MCF 10A (cell line): ENCODE results near the gene AARS2. TPM values are rescaled to one million over a fixed set of nuclear protein-coding genes. Genes with fewer than 3 reads are reported as not detected.

ENCODE experiments used
- BruUV-seq: library from RNA; stranded (reverse); fragments of 400-500 nt; replicated peaks from 2 replicates; lab custom pipeline; 2021; lab: Mats Ljungman, UMichigan
- CTCF ChIA-PET: fragments of 300-600 bp; sonication (Branson Sonifier 250); formaldehyde crosslinking; extraction: SDS; loops from one replicate; lab custom pipeline; 2021; ENCODE audit warnings: antibody characterized with exemption, inconsistent platforms; lab: Yijun Ruan, JAX
- POLR2A ChIA-PET: fragments of 300-600, 350-650 bp; sonication (Branson Sonifier 250); formaldehyde crosslinking; extraction: SDS; loops from one replicate; lab custom pipeline; 2020; ENCODE audit warnings: antibody characterized with exemption, inconsistent platforms; lab: Yijun Ruan, JAX
- DNase-seq: peaks from one replicate; pipeline ENCODE4 v3.0.0-alpha.2; 2018; ENCODE audit not compliant: unreplicated experiment
- H3K27ac Mint-ChIP-seq: one replicate; pipeline ENCODE4 v1.8.0; 2022; ENCODE audit warnings: mild to moderate bottlenecking, low read depth, mixed read lengths; ENCODE audit not compliant: unreplicated experiment
- H3K27me3 Mint-ChIP-seq: one replicate; pipeline ENCODE4 v1.8.0; 2022; ENCODE audit warnings: mixed read lengths; ENCODE audit not compliant: insufficient read depth, unreplicated experiment
- H3K36me3 Mint-ChIP-seq: one replicate; pipeline ENCODE4 v1.8.0; 2022; ENCODE audit warnings: mild to moderate bottlenecking, moderate library complexity, mixed read lengths; ENCODE audit not compliant: insufficient read depth, unreplicated experiment
- H3K4me1 Mint-ChIP-seq: one replicate; pipeline ENCODE4 v1.8.0; 2022; ENCODE audit warnings: mixed read lengths; ENCODE audit not compliant: insufficient read depth, unreplicated experiment
- H3K4me3 Mint-ChIP-seq: one replicate; pipeline ENCODE4 v1.8.0; 2022; ENCODE audit warnings: mild to moderate bottlenecking, moderate library complexity, mixed read lengths; ENCODE audit not compliant: unreplicated experiment
- H3K9me3 Mint-ChIP-seq: one replicate; pipeline ENCODE4 v1.8.0; 2022; ENCODE audit warnings: mixed read lengths; ENCODE audit not compliant: unreplicated experiment
- intact Hi-C: fragments of 100-400 bp; cut with micrococcal nuclease; formaldehyde crosslinking; loops from 2 replicates; pipeline ENCODE4 v1.14.1; 2022
- total RNA-seq: library from RNA; stranded (reverse); gene quantifications from 2 replicates; pipeline ENCODE4 v1.2.3, GENCODE V29; 2022
- TF ChIP-seq, protein P1 (sequence below): fragments of 200-600 bp; IDR thresholded peaks from one replicate; pipeline ENCODE4 v1.8.0; 2022; ENCODE audit warnings: antibody characterized with exemption, mild to moderate bottlenecking; ENCODE audit not compliant: unreplicated experiment

Gene AARS2
- total RNA-seq, 1 experiment from 2014 or later = 15.5 TPM

GRCh38 chr6:44286285-44286565, 26.9 kb downstream of the AARS2 start:
- DNase-seq = no peak
- Mint-ChIP-seq H3K27ac (no peak overlapping the region), H3K9me3 (no peaks in the 10 kb centered on the region), H3K4me3 (no peak overlapping the region), H3K4me1 (no peaks in the 10 kb centered on the region), H3K27me3 (peaks cover 81% of the 10 kb centered on the region), H3K36me3 (no peaks in the 10 kb centered on the region)
- BruUV-seq = no TSS peak
- TF ChIP-seq, protein P1, sequence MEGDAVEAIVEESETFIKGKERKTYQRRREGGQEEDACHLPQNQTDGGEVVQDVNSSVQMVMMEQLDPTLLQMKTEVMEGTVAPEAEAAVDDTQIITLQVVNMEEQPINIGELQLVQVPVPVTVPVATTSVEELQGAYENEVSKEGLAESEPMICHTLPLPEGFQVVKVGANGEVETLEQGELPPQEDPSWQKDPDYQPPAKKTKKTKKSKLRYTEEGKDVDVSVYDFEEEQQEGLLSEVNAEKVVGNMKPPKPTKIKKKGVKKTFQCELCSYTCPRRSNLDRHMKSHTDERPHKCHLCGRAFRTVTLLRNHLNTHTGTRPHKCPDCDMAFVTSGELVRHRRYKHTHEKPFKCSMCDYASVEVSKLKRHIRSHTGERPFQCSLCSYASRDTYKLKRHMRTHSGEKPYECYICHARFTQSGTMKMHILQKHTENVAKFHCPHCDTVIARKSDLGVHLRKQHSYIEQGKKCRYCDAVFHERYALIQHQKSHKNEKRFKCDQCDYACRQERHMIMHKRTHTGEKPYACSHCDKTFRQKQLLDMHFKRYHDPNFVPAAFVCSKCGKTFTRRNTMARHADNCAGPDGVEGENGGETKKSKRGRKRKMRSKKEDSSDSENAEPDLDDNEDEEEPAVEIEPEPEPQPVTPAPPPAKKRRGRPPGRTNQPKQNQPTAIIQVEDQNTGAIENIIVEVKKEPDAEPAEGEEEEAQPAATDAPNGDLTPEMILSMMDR = no peak
- ChIA-PET POLR2A (no interaction called here), CTCF (no interaction called here)
- intact Hi-C loops = no loop called here

DNA sequence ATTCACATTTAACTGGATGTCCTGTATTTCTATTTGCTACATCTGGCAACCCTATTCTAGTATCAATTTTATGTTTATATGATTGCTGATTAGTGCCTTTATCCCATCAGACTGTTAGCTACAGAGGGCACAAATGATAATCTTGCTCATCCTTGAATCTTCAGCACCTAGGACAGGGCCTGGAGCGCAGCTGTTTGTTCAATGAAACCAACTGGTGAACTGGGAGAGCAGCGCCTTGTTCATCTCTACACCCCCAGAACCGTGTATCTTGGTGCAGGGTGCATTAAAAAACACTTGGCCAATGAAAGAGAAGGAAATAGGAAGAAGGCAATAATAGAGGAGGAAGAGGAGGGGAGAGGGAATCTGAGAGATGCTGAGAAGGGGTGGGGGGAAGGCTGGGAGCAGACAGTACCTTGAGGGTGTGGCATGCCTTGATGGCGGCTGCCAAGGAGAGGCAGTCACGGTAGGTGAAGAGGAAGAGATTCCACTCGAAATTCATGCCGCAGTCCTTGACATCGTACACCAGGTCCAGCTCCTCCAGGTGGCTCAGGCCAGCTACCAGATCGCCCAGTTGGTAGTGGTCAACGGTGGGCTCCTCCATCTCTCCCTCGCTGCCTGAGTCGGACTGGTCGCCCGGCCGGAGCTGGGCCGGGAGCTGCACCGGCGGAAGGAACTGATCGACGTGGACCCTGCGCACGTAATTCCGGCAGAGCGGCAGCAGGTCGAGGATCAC, 27.4 kb downstream of the AARS2 start:
- intact Hi-C loops = no loop called here
- Mint-ChIP-seq H3K4me3 (no peak overlapping the region), H3K4me1 (no peaks in the 10 kb centered on the region), H3K27ac (no peak overlapping the region), H3K36me3 (no peaks in the 10 kb centered on the region), H3K27me3 (peaks cover 75% of the 10 kb centered on the region), H3K9me3 (no peaks in the 10 kb centered on the region)
- ChIA-PET CTCF (no interaction called here), POLR2A (interaction anchor here (1.3 kb wide), 1 partner anchor 27 kb away, joined by 4 read pairs; the partner anchor contains the start of gene AARS2)
- peak; percentile 39 for DNase-seq
- TF ChIP-seq, protein P1 = no peak
- no TSS peak for BruUV-seq

DNA sequence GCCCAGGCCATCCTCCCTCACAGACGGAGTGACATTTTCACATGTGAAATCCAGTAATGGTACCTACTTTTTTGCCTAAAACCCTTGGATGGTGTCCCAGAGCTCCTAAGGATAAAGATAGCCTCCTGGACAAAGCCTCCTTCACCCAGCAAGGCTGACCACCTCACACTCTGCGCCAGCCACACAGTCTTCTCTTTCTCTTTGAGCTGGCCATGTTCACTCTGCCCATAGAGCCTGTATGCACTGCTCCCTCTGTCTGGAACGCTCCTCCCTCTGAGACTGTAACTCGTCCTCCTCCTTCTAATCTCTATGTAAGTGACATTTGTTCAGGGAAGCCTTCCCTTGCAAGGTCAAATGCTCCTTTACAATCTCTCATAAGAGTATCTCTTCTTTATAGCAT, 28.3 kb downstream of the AARS2 start:
- no peaks in the 10 kb centered on the region for H3K4me1 Mint-ChIP-seq
- POLR2A ChIA-PET = interaction anchor here (1.3 kb wide), 1 partner anchor 28 kb away, joined by 4 read pairs; the partner anchor contains the start of gene AARS2
- no peak overlapping the region for H3K4me3 Mint-ChIP-seq
- intact Hi-C loops = no loop called here
- no peak overlapping the region for H3K27ac Mint-ChIP-seq
- no peaks in the 10 kb centered on the region for H3K9me3 Mint-ChIP-seq
- no peaks in the 10 kb centered on the region for H3K36me3 Mint-ChIP-seq
- no TSS peak for BruUV-seq
- DNase-seq = no peak
- CTCF ChIA-PET = interaction anchor here (1.1 kb wide), 1 partner anchor 28 kb away, joined by 3 read pairs; no protein-coding TSS in a partner anchor
- TF ChIP-seq, protein P1 = no peak
- H3K27me3 Mint-ChIP-seq = peaks cover 70% of the 10 kb centered on the region

DNA sequence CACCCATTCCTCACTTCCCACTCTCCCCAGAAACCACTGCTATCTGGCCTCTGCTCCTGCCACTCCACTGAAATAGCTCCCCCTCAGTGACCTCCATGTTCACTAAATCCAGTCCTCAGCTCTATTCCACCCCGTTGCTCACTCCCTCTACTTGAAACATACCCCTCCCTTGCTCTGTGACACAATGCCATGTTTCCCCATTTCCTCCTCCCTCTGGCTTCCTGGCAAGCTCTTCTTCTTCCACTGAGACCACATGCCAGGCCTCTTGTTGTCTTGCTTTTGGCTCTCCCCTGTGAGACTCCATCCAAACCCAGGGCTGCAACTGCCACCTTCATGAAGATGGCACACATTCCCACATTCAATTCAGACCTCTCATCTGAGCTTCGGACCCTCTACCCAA, 29.0 kb downstream of the AARS2 start:
- no peak for DNase-seq
- intact Hi-C loops = no loop called here
- ChIA-PET CTCF (interaction anchor here (0.6 to 1.1 kb wide), 3 partner anchors 28 to 123 kb away, joined by 3 to 4 read pairs (median 3); no protein-coding TSS in a partner anchor), POLR2A (interaction anchor here (1.0 kb wide), 1 partner anchor 11 kb away, joined by 6 read pairs; no protein-coding TSS in a partner anchor)
- no TSS peak for BruUV-seq
- Mint-ChIP-seq H3K4me3 (no peak overlapping the region), H3K9me3 (no peaks in the 10 kb centered on the region), H3K4me1 (no peaks in the 10 kb centered on the region), H3K27me3 (peaks cover 70% of the 10 kb centered on the region), H3K36me3 (no peaks in the 10 kb centered on the region), H3K27ac (no peak overlapping the region)
- TF ChIP-seq, protein P1 = no peak
